IPS-18c (cell line): ENCODE data around the gene EDN1.

Experiments used
- H3K4me3 ChIP-seq: 2 replicates; pipeline ENCODE4 v1.7.0; 2013; ENCODE audit warnings: low read depth, mild to moderate bottlenecking, low read length, moderate library complexity; ENCODE audit not compliant: insufficient read depth
- H3K9me3 ChIP-seq: one replicate; pipeline ENCODE4 v1.6.1; 2013; ENCODE audit warnings: mild to moderate bottlenecking, low read length, moderate library complexity; ENCODE audit not compliant: control insufficient read depth, insufficient read depth

The EDN1 gene

DNA sequence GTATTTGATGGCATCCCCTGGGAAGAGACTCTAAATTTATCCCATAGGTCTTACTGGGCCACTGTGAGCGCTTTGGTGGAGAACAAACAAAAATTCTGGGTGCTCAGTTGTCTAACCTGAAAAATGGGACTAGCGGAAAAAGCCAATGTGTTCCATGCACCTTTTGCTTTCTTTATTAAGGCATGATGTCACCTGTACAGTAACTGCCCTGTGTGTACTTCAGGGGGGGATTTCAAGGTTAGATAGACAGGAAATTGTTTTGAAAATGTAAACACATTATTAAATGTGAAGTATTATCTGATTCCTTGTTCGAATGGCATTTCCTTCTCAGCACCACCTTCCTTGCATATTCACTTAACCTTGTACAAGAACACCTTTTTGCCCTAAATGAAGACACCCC lies 1.2 kb upstream of the EDN1 start:
- no peak overlapping the region for H3K4me3 ChIP-seq
- H3K9me3 ChIP-seq, result no peaks in the 10 kb centered on the region

DNA sequence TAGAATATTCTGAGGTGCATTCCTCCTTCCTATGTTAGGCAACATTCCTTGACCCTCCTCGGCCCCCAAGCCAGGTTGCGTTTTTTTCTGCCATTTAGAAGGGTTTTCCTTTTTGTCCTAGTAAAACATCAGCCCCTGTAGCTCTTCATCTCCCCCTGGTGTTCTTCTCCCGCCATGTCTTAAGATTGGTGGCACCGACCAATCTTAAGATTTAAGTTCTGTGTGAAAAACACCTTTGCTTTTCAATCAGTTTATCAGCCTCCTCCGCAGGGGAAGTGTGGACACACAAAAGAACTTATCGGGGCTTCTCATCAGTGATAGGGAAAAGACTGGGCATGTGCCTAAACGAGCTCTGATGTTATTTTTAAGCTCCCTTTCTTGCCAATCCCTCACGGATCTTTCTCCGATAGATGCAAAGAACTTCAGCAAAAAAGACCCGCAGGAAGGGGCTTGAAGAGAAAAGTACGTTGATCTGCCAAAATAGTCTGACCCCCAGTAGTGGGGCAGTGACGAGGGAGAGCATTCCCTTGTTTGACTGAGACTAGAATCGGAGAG lies 719 bp upstream of the EDN1 start:
- H3K4me3 ChIP-seq, result peak overlapping the region; percentile 57
- no peaks in the 10 kb centered on the region for H3K9me3 ChIP-seq

- Histone ChIP-seq H3K9me3 (no peaks in the 10 kb centered on the region), H3K4me3 (peak overlapping the region; percentile 29; the same call in 1 of the 2 replicates)
These were observed 1.1 kb downstream of the EDN1 start for GRCh38 chr6:12291071-12291838.

DNA sequence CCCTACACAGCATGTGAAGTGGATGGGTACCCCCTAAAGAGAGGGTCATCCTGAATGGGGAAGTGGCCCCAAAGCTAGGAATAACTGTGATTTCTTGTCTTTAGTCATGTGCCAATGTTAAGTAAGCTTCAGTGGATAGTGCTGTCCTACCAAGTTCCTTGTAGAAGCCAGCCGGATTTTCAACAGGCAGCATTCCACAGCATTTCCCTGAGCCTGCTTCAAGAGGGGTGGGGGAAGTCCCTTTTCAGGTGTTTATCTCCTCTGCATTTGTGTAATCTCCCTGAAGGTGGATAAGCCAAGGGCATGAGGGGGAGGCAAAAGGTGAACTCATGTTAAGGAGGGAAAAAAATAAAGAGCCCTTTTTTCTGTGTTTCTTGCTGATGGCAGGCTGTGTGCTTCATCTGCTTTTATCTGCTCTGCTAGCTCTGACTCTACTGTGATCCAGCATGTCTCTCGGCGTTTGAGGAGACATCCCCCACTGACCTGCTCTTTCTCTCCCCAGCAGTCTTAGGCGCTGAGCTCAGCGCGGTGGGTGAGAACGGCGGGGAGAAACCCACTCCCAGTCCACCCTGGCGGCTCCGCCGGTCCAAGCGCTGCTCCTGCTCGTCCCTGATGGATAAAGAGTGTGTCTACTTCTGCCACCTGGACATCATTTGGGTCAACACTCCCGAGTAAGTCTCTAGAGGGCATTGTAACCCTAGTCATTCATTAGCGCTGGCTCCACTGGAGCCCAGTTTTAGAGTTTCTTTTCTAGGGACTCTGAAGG lies 1.9 kb downstream of the EDN1 start:
- H3K4me3 ChIP-seq, result peak overlapping the region; percentile 20
- H3K9me3 ChIP-seq, result no peaks in the 10 kb centered on the region

DNA sequence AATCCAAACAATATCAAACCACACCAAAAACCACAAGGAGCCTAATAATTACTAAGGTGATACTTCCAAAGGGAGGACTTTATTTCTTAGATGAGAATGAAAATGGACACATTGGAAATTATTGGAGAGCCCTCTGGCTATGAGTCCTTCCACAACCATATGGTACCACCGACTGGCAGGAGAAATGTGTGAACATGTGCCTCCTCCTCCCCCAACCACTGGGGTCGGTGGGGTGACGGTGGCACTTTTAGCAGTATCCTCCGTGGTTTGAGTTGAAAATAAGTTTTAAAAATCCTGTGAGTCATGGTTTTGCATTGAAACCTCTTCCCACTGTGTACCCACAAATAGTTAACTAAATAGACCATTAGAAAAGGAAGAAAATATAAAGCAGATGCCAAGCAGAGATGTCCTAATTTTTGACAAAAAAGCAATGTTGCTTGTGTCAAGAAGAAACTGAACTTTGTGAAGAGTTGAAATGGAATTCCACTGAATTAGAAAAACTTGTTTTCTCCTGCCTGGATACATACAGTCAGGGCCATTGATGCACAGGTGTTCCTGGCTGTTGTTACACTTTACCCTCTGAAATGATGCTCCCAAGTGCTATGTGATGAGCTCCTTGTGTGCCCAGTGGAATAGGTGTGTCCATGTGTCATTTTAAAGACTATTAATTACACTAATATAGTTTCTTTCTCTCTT lies 3.2 kb downstream of the EDN1 start:
- H3K9me3 ChIP-seq, result no peaks in the 10 kb centered on the region
- H3K4me3 ChIP-seq, result no peak overlapping the region

DNA sequence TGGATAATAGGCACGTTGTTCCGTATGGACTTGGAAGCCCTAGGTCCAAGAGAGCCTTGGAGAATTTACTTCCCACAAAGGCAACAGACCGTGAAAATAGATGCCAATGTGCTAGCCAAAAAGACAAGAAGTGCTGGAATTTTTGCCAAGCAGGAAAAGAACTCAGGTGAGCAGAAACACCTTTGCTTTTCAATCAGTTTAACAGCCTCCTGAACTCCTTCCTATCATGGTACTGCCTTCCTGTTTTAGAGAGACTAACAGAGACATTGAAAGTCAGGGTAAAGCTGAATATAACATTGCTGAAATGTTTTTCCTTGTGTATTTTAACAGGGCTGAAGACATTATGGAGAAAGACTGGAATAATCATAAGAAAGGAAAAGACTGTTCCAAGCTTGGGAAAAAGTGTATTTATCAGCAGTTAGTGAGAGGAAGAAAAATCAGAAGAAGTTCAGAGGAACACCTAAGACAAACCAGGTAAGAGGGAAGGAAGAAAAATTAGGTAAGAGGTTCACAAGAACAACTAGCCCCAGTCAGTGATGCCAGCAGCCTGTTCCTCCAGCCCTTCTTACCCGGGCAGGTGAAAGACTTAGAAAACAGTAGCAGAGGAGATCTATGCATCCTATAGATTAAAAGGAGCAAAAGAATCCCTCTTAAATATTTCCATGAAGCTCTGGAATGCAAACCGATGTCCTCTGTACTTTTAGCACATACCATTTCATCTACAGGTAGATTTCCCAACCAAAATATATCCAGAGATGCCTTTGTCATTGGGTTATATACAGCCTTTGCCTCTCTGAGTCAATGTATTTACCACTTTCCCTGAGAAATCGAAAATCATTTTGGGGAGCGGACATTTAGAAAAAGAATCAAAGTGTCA lies 4.0 kb downstream of the EDN1 start:
- Histone ChIP-seq H3K4me3 (no peak overlapping the region), H3K9me3 (no peaks in the 10 kb centered on the region)

- no peak overlapping the region for H3K4me3 ChIP-seq
- H3K9me3 ChIP-seq, result no peaks in the 10 kb centered on the region
These were observed 4.8 kb downstream of the EDN1 start for GRCh38 chr6:12294851-12295536.

DNA sequence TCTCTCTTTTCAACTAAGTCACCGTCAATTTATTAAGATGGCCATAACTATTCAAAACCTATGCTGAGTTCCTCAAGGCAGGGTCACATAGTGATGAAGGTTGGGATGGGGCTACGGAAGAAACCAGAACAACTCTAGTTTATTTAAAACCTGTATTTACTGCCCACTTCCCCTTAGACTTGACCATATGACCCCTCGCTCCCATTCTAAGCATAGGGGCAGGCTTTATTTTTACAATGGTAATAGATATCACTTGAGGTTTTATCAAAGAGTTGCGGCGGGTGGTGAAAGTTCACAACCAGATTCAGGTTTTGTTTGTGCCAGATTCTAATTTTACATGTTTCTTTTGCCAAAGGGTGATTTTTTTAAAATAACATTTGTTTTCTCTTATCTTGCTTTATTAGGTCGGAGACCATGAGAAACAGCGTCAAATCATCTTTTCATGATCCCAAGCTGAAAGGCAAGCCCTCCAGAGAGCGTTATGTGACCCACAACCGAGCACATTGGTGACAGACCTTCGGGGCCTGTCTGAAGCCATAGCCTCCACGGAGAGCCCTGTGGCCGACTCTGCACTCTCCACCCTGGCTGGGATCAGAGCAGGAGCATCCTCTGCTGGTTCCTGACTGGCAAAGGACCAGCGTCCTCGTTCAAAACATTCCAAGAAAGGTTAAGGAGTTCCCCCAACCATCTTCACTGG lies 5.5 kb downstream of the EDN1 start:
- no peaks in the 10 kb centered on the region for H3K9me3 ChIP-seq
- no peak overlapping the region for H3K4me3 ChIP-seq

GRCh38 chr6:12296255-12296573 lies 6.1 kb downstream of the EDN1 start:
- Histone ChIP-seq H3K4me3 (no peak overlapping the region), H3K9me3 (no peaks in the 10 kb centered on the region)

GRCh38 chr6:12296604-12297003 lies 6.4 kb downstream of the EDN1 start:
- no peak overlapping the region for H3K4me3 ChIP-seq
- H3K9me3 ChIP-seq, result no peaks in the 10 kb centered on the region

DNA sequence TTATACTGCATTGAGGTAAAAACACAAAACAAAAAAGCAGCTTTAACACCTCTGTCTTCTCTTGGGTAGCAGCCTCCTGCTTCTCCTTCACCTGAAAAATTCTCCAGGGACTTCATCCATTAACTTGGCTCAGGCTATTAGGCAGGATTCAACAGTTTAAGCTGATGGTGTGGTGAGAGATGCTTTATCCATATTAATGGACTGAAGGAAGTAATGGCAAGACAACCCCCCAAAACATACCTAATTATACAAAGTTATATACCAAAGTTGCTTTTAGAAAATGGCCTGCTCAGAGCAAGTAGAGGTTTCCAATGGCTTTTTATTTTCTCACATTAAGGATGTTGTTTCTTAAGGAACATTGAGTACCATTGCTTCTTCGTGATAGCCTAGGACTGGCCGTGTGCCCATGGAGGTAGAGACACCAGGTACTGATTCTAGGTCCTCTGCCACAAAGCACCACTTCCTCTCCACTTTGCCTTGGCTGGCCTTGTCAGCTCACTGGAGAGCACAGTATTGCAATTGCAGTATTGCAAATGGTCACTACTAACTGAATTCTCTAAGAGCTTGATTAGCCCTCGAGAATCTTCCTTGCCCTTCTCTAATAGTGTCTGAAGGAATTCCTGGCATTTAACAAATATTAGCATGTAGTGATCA lies 7.3 kb downstream of the EDN1 start:
- no peaks in the 10 kb centered on the region for H3K9me3 ChIP-seq
- no peak overlapping the region for H3K4me3 ChIP-seq

- H3K9me3 ChIP-seq, result no peaks in the 10 kb centered on the region
- H3K4me3 ChIP-seq, result no peak overlapping the region
These were observed 8.1 kb downstream of the EDN1 start for GRCh38 chr6:12298017-12298978.

- no peaks in the 10 kb centered on the region for H3K9me3 ChIP-seq
- no peak overlapping the region for H3K4me3 ChIP-seq
These were observed 8.8 kb downstream of the EDN1 start for GRCh38 chr6:12298995-12299394.

DNA sequence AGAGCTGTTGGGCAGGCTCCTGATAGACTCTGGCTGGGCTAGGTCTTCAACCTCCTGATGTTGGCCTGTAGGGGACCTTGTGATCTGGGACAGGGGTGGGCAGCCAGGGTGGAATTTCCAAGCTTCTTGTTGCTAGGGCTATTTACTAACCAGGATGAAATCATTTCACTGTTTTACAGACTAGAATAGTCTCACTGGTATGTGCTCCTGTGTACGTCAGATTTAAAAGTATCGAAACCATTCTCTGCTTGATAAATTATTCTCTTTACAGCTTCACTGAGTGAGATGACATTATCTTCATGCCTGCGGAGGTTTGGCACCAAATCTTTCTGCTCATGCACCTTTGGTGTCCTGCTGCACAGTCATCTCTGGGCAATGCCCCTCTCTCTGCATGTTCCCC lies 10.9 kb downstream of the EDN1 start:
- no peak overlapping the region for H3K4me3 ChIP-seq
- no peaks in the 10 kb centered on the region for H3K9me3 ChIP-seq

GRCh38 chr6:12304487-12304886 lies 14.3 kb downstream of the EDN1 start:
- Histone ChIP-seq H3K9me3 (no peaks in the 10 kb centered on the region), H3K4me3 (no peak overlapping the region)
